ENCODE measurements around the gene LUC7L3.

GRCh38 chr17:50692448-50693035 lies 26.9 kb upstream of the LUC7L3 start:
- TF ChIP-seq YY1 (IDR thresholded peaks at IDR 0.05; ENCODE audit: insufficient read depth, insufficient read length): no peak
- TF ChIP-seq SUZ12 (IDR thresholded peaks at IDR 0.05; ENCODE audit: extremely low read depth, insufficient read depth, insufficient read length): no peak
- TF ChIP-seq ZNF274 (IDR thresholded peaks at IDR 0.05; ENCODE audit: low read depth, low read length): no peak
